ENCODE data around the gene CEP112.

- TF ChIP-seq CTCF (IDR thresholded peaks at IDR 0.05) (no peak), POLR2A (IDR thresholded peaks at IDR 0.05) (no peak)
Measured at GRCh38 chr17:66227212-66228045, 35.5 kb upstream of the CEP112 start.
